Measurements from ENCODE around the gene ABHD14A.

DNA sequence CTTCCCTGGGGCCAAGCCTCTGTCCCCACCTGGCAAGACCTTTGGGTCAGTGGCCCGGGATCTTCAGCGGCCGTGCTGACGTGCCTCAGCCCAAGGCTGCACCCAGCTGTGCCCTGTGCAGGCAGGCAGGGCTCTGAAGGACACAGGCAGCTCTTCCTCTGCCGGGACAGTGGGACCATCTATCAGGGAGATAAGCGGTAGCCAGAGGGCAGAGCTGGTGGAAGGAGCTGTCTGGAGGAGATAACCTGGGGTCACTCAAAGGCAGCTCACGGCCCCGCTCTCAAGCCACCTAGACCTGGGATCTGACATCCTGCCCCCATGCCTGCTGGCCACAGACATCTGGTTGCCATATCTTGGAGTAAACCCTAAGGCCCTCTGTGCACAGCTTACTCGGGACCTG is 54.2 kb downstream of the ABHD14A start:
- peak; percentile 58 to 76 (median 65) for TF ChIP-seq POLR2AphosphoS5 (IDR thresholded peaks at IDR 0.05)
- TF ChIP-seq, protein P1, sequence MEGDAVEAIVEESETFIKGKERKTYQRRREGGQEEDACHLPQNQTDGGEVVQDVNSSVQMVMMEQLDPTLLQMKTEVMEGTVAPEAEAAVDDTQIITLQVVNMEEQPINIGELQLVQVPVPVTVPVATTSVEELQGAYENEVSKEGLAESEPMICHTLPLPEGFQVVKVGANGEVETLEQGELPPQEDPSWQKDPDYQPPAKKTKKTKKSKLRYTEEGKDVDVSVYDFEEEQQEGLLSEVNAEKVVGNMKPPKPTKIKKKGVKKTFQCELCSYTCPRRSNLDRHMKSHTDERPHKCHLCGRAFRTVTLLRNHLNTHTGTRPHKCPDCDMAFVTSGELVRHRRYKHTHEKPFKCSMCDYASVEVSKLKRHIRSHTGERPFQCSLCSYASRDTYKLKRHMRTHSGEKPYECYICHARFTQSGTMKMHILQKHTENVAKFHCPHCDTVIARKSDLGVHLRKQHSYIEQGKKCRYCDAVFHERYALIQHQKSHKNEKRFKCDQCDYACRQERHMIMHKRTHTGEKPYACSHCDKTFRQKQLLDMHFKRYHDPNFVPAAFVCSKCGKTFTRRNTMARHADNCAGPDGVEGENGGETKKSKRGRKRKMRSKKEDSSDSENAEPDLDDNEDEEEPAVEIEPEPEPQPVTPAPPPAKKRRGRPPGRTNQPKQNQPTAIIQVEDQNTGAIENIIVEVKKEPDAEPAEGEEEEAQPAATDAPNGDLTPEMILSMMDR (IDR thresholded peaks at IDR 0.05 in 8 of 11, conservative IDR thresholded peaks at IDR 0.05 in 3 of 11): no peak
- TF ChIP-seq POLR2A (IDR thresholded peaks at IDR 0.05): no peak

All from spleen (tissue), 7 donors.